T-helper 17 cell (primary cell): ENCODE measurements around the gene STK17A. TPM values are rescaled to one million over a fixed set of nuclear protein-coding genes. Genes with fewer than 3 reads are reported as not detected.

ENCODE experiments used
- ATAC-seq: fragments of 150-1000 bp; cut with Tn5 transposase; 2 replicates; pipeline ENCODE4 v1.10.0; 2021; ENCODE audit warnings: mild to moderate bottlenecking, moderate library complexity
- DNase-seq, 3 donors: peaks; one replicate each; pipeline versions ENCODE4 v3.0.0 to v3.0.0-alpha.2; 2020 to 2021
- H3K9me3 ChIP-seq: one replicate; pipeline ENCODE4 v1.7.0; 2013; ENCODE audit warnings: low read length, mild to moderate bottlenecking; ENCODE audit not compliant: control insufficient read depth, poor library complexity, severe bottlenecking
- H3K27ac Mint-ChIP-seq: one replicate; pipeline ENCODE4 v1.8.0; 2022; ENCODE audit warnings: mild to moderate bottlenecking, moderate library complexity, mixed read lengths
- H3K27me3 Mint-ChIP-seq: one replicate; pipeline ENCODE4 v1.8.0; 2022; ENCODE audit warnings: mixed read lengths
- H3K36me3 Mint-ChIP-seq: one replicate; pipeline ENCODE4 v1.8.0; 2022; ENCODE audit warnings: low read depth, mixed read lengths
- H3K4me1 Mint-ChIP-seq: one replicate; pipeline ENCODE4 v1.8.0; 2022; ENCODE audit warnings: mild to moderate bottlenecking, mixed read lengths
- H3K4me3 Mint-ChIP-seq: one replicate; pipeline ENCODE4 v1.8.0; 2022; ENCODE audit warnings: mild to moderate bottlenecking, moderate library complexity, mixed read lengths
- total RNA-seq, 4 donors: library from RNA in 2 of 4; stranded (reverse) in 2 of 4; gene quantifications; one replicate each; pipeline ENCODE4 v1.2.3 and lab custom pipeline; 2022 to 2026

Gene STK17A
- total RNA-seq, 2 donors from 2014 or later, result 107 to 124 TPM

DNA sequence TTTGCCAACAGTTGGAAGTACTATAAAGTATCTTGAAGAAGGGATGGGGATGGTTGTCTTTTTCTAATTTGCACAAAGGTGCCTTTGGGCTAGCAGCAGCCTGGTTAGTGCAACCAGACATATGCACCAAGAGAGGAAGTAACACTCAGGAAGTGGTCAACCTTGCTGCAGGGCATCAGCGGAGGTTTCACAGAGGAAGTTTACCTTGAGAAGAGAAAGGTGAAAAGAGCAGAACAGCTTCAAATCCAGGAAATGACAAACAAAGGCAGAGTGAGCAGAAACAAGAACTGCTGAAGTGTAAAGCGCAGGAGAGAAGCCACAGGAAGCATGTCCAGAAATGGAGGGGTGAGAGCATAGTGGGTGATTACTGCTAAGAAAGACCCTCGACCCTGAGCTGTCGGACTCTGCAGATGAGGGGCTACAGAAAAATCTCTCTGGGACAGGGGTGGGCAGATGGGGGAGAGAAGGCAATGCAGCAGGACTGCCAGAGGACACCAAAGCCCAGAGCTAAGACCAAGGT is 66.9 kb downstream of the STK17A start:
- ATAC-seq (peak; percentile 72), DNase-seq (peak in 2 of 3 donors; percentile 39 to 55)
- Mint-ChIP-seq H3K4me3 (peak overlapping the region; percentile 94), H3K36me3 (peaks cover 7% of the 10 kb centered on the region), H3K4me1 (peaks cover 74% of the 10 kb centered on the region), H3K27me3 (no peaks in the 10 kb centered on the region), H3K27ac (peak overlapping the region; percentile 94)
- no peaks in the 10 kb centered on the region for H3K9me3 ChIP-seq

DNA sequence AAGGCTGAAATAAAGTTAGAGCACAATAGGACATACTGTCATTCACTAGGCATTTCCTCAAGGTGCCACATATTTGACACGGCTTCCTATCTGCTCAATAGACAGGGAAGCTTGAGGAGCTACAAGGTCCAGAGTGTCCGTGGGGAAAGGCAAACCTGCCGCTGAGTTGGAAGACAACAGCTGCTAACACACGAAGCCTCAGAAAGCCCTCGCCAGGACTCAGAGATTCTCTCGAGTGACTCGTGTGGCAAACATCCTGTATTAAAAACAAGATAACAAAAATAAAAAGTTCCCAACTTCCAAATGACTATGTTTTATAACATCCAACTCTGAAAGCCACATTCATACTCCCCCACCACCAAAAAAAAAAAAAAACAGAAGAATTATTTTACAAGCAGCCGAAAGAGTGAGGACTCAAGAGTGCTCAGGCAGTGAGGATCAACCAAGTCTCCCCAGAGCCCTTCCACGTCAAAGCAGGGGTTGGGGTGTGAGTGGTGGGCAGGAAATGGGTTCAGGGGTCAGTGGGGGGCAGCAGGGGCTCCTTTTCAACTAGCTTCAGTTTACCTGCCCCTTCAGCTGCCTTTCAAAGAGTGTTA is 67.6 kb downstream of the STK17A start:
- Mint-ChIP-seq H3K27me3 (no peaks in the 10 kb centered on the region), H3K36me3 (peaks cover 7% of the 10 kb centered on the region), H3K4me1 (peaks cover 70% of the 10 kb centered on the region), H3K27ac (peak overlapping the region; percentile 94), H3K4me3 (peak overlapping the region; percentile 94)
- H3K9me3 ChIP-seq, result no peaks in the 10 kb centered on the region
- DNase-seq (no peak), ATAC-seq (no peak)

GRCh38 chr7:43652364-43652763 is 69.5 kb downstream of the STK17A start:
- Mint-ChIP-seq H3K27ac (peak overlapping the region; percentile 94), H3K4me1 (peaks cover 54% of the 10 kb centered on the region), H3K36me3 (peaks cover 7% of the 10 kb centered on the region), H3K4me3 (no peak overlapping the region), H3K27me3 (no peaks in the 10 kb centered on the region)
- ATAC-seq (no peak), DNase-seq (no peak)
- no peaks in the 10 kb centered on the region for H3K9me3 ChIP-seq

DNA sequence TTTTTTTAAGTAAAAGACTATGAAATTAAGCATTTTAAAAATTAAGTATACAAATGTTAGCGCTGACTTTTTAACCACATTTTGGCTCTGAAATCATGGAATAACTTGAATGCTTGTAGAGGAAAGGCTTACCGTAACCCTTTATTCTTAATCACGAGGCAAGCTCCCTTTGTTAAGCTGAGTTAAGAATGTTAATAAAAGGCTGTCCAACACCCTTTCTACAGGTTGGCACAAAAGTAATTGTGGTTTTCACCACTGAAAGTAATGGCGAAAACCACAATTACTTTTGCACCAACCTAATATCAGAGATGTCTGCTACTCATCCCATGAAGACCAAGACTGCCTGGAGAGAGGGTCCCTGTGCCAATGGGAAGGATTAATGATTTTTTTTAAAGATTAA is 70.6 kb downstream of the STK17A start:
- no peaks in the 10 kb centered on the region for H3K9me3 ChIP-seq
- H3K27me3 Mint-ChIP-seq, result no peaks in the 10 kb centered on the region
- no peak for DNase-seq
- H3K36me3 Mint-ChIP-seq, result peaks cover 8% of the 10 kb centered on the region
- no peak overlapping the region for H3K4me3 Mint-ChIP-seq
- H3K4me1 Mint-ChIP-seq, result peaks cover 47% of the 10 kb centered on the region
- no peak for ATAC-seq
- H3K27ac Mint-ChIP-seq, result peak overlapping the region; percentile 94

DNA sequence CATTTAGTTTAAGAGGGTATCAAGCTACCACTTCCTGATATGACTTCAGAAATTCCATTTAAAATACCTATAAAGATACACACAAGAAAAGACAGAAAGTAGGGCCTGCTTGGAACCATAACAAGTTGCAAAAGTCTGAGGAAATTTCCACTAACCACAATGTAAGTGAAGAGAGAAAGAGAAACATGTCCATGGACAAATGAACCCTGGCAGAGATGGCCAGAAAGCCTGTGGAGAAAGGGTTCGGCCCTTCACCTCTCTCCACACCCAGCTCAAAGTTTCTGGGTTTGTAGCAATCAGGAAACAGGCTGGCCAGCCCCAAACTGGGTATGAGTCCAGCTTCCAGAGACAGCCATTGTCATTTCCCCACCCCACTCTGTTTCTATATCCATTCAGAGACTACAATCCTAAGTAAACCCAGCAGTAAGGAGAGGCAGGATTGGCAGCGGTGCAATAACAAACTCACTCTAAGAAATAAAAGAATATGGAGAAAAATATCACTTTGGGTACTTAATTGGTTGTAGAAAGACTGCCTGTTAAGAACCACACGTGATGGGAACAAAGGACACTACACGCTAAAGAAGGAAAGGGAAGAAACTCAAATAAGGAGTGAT is 71.1 kb downstream of the STK17A start:
- H3K36me3 Mint-ChIP-seq, result peaks cover 12% of the 10 kb centered on the region
- H3K27me3 Mint-ChIP-seq, result no peaks in the 10 kb centered on the region
- ATAC-seq (no peak), DNase-seq (no peak)
- peaks cover 47% of the 10 kb centered on the region for H3K4me1 Mint-ChIP-seq
- H3K27ac Mint-ChIP-seq, result peak overlapping the region; percentile 94
- no peak overlapping the region for H3K4me3 Mint-ChIP-seq
- H3K9me3 ChIP-seq, result no peaks in the 10 kb centered on the region

DNA sequence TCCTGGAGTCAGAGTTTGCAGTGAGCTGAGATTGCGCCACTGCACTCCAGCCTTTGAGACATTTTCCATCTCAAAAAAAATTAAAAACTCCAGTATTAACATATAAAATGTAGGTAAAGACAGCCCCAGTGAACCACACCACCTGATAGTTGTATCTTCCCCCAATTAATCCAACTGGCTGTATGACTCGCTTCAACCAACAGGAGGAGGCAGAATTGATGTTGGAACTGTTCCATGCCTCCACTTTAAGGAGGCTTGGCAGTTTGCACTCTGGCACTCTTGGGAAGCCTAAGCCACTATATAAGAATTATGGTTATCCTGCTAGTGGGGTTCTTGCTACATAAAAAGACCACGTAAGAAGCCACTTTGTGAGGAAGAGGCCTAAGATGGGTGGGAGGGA is 72.7 kb downstream of the STK17A start:
- Mint-ChIP-seq H3K27me3 (no peaks in the 10 kb centered on the region), H3K27ac (no peak overlapping the region), H3K36me3 (peaks cover 12% of the 10 kb centered on the region), H3K4me1 (peaks cover 42% of the 10 kb centered on the region), H3K4me3 (no peak overlapping the region)
- DNase-seq, result no peak
- no peaks in the 10 kb centered on the region for H3K9me3 ChIP-seq
- no peak for ATAC-seq

- DNase-seq, result no peak
- Mint-ChIP-seq H3K27me3 (no peaks in the 10 kb centered on the region), H3K36me3 (peaks cover 12% of the 10 kb centered on the region), H3K27ac (no peak overlapping the region), H3K4me1 (peaks cover 38% of the 10 kb centered on the region), H3K4me3 (no peak overlapping the region)
- ATAC-seq, result no peak
- no peaks in the 10 kb centered on the region for H3K9me3 ChIP-seq
Observed at GRCh38 chr7:43656997-43657396, 74.1 kb downstream of the STK17A start.

GRCh38 chr7:43658718-43659548 is 76.0 kb downstream of the STK17A start:
- H3K4me3 Mint-ChIP-seq, result peak overlapping the region; percentile 64
- no peaks in the 10 kb centered on the region for H3K27me3 Mint-ChIP-seq
- H3K36me3 Mint-ChIP-seq, result peaks cover 10% of the 10 kb centered on the region
- DNase-seq (no peak), ATAC-seq (peak; percentile 36)
- no peaks in the 10 kb centered on the region for H3K9me3 ChIP-seq
- H3K4me1 Mint-ChIP-seq, result peaks cover 36% of the 10 kb centered on the region
- peak overlapping the region; percentile 88 for H3K27ac Mint-ChIP-seq

GRCh38 chr7:43659549-43659896 is 76.6 kb downstream of the STK17A start:
- H3K4me1 Mint-ChIP-seq, result peaks cover 31% of the 10 kb centered on the region
- no peak for DNase-seq
- H3K36me3 Mint-ChIP-seq, result peaks cover 6% of the 10 kb centered on the region
- peak overlapping the region; percentile 88 for H3K27ac Mint-ChIP-seq
- H3K9me3 ChIP-seq, result no peaks in the 10 kb centered on the region
- no peak overlapping the region for H3K4me3 Mint-ChIP-seq
- no peak for ATAC-seq
- H3K27me3 Mint-ChIP-seq, result no peaks in the 10 kb centered on the region

- Mint-ChIP-seq H3K4me1 (peaks cover 34% of the 10 kb centered on the region), H3K36me3 (peaks cover 4% of the 10 kb centered on the region), H3K27me3 (no peaks in the 10 kb centered on the region), H3K4me3 (peak overlapping the region; percentile 46), H3K27ac (peak overlapping the region; percentile 88)
- ATAC-seq, result no peak
- DNase-seq, result no peak
- no peaks in the 10 kb centered on the region for H3K9me3 ChIP-seq
Observed at GRCh38 chr7:43660141-43660540, 77.2 kb downstream of the STK17A start.

- peaks cover 38% of the 10 kb centered on the region for H3K4me1 Mint-ChIP-seq
- DNase-seq (no peak), ATAC-seq (no peak)
- H3K27me3 Mint-ChIP-seq, result no peaks in the 10 kb centered on the region
- H3K4me3 Mint-ChIP-seq, result no peak overlapping the region
- peak overlapping the region; percentile 3 for H3K27ac Mint-ChIP-seq
- H3K36me3 Mint-ChIP-seq, result no peaks in the 10 kb centered on the region
- H3K9me3 ChIP-seq, result no peaks in the 10 kb centered on the region
Observed at GRCh38 chr7:43664681-43665080, 81.8 kb downstream of the STK17A start.

GRCh38 chr7:43666938-43667337 is 84.0 kb downstream of the STK17A start:
- H3K9me3 ChIP-seq, result no peaks in the 10 kb centered on the region
- Mint-ChIP-seq H3K27me3 (no peaks in the 10 kb centered on the region), H3K36me3 (no peaks in the 10 kb centered on the region), H3K27ac (no peak overlapping the region), H3K4me1 (peaks cover 34% of the 10 kb centered on the region), H3K4me3 (no peak overlapping the region)
- ATAC-seq (no peak), DNase-seq (no peak)

DNA sequence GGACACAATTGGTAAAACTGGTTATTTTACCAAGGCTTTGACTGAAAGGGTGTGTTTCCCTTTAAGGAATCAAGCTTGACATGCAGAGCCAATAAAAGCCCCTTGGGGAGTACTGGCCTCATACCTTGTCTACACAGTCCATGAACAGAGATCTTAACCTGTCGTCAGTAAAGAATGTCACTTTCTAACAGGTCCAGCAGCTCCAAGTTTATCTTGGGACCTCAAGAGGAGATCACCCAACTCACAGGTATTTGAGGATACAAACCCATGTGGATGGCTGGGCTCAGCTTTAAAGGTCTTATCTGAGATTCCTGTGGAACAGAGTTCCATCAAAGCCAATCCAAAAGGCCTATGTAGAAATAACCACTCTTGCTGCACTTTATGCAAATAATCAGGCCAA is 85.1 kb downstream of the STK17A start:
- Mint-ChIP-seq H3K36me3 (no peaks in the 10 kb centered on the region), H3K4me3 (no peak overlapping the region), H3K27me3 (no peaks in the 10 kb centered on the region), H3K4me1 (peaks cover 35% of the 10 kb centered on the region), H3K27ac (no peak overlapping the region)
- no peaks in the 10 kb centered on the region for H3K9me3 ChIP-seq
- DNase-seq (no peak), ATAC-seq (no peak)
